ENCODE data around the gene ST3GAL5.
A peak's percentile ranks its signal among the peaks of the same experiment; 100 is the strongest.
"Not testable (repeated sequence)": the region's sequence is repeated elsewhere in the genome, so short reads cannot be mapped to it uniquely, and the experiment has no call there.

ST3GAL5 gene

DNA sequence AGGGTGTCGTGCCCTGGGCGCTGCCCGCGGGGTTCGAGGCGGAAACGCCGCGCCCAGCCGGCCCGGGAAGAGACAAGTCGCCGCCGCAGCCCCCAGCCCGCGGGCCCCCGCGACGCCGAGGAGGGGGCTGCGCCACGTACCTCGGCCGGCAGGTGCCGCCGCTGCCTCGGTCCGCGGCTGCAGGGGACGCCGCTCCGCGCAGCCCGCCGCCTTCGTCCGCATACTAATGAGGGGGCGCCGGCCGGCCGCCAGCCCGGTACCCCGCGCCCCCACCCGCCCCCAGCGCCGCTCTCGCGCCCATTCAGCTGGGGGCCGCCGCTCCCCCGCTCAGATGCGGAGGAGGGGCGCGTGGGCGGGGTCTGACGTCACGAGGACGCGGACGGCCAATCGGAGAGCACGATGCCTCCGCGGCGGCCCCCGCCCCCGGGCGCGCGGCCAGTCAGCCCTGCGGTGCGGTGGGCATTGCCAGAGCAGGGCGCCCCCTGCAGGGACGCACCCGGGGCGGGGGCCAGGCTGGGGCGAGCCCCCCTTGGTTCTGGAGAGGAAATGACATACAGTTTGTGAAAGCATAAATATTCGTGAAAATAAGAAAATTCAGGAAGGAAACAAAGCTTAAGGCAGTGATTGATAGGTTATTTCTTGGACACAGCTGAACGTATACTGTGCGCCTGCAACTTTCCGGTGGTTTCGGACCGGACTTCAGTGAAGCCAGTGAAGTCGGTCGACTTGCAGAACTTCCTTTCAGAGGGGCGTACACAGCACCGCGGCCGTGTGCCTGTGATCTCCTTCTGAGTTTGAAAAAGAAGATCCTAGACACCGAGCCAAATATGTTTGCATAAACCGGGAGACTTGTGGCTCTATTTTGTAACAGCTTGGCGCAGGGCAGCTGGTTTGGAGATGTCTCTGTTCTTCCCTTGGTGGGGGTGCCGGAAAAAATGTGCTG is at the start of gene ST3GAL5:
TSS of gene ST3GAL5 (minus strand) at position 307 of the 943 bp plus-strand sequence. CDS start at position 222, 85 bp downstream.
- DNase-seq, result peak; percentile 92

DNA sequence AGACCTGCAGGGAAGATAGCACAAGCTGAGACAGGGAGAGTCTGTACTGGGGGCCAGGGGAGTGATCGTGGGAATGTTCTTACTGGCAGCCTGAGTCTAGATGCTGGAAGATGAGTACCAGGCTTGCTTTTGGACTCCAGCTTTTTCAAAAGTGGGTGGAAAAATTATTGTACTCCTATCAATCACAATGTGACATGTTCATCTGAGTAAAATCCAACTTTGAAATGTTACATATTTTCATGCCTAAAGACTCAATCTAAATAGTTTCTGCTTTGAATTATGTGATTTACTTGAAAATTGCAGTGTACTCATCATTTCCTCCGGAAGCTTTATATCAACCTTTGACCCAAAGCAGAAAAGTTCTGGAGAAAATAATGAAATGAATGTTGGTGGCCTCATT is 49.7 kb upstream of the ST3GAL5 start:
- DNase-seq, result no peak

DNA sequence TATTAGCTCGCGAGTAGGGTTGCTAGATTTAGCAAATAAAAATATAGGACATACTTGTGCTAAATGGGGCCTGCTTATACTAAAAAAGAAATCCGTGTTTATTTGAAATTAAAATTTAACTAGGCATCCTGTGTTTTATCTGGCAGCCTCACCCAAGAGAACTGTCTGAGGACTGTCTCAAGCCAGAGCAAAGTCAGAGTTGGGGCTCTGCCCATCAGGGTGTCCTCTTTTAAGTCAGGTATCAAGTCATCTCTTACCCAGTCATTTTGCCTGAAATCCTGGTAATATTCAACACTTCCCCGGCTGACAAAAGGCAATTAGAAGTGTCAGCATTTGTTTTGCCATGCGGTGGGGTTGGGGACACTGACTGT is 48.3 kb upstream of the ST3GAL5 start:
- no peak for DNase-seq

DNA sequence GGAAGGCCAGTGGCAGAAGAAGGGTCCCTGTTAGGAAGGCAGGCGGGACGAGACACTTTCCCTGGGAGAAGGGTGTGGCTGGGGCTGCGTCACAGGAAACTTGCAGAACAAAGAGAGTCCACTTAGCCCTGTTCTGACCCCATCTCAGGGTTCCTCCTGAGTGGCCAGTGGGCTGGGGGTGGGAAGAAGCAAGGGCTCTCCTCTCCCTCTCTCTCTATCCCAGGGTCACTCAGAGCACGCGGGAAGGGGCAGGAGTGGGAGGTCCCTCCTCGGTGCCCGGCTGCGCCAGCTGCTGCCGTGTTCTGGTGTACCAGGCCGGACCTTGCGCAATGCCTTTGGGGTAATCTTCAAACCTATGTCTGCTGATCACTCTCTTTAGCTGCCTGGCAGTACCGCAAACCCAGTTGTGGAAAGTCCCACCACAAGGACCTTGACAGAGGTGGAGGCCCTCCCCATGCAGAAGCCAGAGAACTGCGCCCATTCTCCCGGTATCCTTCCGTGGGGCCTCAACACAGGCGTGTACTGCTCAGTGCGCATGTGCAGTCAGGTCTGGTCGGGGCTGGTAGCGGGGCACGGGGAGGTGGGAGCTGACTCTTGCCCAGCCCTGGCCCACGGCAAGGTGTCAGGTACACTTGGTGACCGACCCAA is 47.8 kb upstream of the ST3GAL5 start:
- DNase-seq, result no peak

DNA sequence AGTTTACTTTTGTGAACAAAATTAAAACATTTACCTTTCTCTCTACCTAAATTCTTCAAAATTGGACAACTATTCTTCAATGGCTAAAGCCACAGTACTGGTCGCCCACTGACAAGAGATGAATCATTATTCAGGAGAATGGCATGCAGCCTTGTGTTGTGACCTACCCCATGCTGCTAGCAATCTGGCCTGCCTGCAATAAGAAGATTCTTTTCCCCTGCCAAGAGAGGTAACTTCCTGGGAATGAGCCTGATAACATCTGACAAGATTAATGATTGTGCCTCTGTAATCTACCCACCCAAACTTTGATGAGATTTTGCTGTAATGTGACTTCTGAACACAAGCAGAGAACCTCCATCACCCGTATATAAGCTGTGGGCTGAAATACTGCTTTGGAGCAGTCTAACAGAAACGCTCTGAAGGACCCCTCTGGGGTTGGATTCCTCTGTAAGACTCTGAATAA is 47.0 kb upstream of the ST3GAL5 start:
- DNase-seq, result peak; percentile 53

DNA sequence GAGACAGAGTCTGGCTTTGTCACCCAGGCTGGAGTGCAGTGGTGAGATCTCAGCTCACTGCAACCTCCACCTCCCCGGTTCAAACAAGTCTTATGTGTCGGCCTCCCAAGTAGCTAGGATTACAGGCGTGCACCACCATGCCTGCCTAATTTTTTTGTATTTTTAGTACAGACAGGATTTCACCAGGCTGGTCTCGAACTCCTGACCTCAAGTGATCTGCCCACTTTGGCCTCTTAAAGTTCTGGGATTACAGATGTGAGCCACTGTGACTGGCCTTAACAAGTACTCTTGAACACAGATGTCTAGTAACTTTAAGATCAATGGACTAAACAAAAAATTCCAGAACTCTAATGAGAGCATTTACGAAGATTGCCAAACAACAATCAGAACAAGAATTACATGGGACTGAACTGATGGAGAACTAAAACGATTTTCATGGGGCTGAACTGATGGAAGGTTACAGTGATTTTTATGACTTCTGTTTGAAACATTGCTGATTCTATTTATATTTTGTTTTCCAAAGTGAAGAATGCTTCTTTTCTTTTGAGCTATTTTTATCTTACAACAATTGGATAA is 46.5 kb upstream of the ST3GAL5 start:
- DNase-seq, result no peak

DNA sequence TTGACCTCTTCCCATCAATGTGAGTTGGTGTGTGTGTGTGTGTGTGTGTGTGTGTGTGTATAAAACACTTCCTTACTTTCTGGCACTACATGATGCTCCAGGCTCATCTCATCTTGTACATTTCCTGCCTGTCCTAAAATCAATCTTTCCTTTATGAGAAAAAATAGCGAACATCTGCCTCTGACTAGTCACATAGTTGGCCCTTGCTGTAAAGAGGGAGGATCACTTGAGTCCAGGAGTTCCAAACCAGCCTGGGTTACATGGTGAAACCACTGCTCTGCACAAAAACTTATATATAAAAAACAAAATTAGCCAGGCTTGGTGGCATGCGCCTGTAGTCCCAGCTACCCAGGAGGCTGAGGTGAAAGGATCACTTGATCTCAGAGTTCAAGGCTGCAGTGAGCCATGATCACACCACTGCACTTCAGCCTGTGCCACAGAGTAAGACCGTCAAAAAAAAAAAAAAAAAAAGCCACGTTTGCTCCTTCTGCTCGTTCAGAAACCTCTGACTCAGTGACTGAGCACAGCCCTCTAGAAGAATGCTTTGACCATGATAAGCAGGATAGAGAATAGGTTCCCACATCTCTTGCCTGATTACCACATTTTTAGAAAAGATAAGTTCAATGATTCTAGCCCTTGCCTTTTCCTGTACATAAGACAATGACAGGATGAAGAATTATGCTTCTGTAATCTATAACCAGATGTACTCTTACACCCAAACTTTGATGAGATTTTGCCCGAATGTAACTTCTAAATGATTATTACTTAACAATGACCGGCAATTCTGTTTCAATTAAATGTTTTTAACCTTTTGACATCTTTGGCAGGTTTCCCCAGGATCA is 45.2 kb upstream of the ST3GAL5 start:
- no peak for DNase-seq

DNA sequence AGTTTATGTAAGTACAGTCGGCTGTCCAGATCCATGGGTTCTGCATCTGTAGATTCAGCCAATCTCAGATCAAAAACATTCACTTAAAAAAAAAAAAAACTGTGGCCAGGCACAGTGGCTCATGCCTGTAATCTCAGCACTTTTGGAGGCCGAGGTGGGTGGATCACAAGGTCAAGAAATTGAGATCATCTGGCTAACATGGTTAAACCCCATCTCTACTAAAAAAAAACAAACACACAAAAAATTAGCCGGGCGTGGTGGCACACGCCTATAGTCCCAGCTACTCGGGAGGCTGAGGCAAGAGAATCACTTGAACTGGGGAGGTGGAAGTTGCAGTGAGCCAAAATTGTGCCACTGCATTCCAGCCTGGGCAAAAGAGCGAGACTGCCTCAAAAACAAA is 42.4 kb upstream of the ST3GAL5 start:
- not testable (repeated sequence) for DNase-seq

DNA sequence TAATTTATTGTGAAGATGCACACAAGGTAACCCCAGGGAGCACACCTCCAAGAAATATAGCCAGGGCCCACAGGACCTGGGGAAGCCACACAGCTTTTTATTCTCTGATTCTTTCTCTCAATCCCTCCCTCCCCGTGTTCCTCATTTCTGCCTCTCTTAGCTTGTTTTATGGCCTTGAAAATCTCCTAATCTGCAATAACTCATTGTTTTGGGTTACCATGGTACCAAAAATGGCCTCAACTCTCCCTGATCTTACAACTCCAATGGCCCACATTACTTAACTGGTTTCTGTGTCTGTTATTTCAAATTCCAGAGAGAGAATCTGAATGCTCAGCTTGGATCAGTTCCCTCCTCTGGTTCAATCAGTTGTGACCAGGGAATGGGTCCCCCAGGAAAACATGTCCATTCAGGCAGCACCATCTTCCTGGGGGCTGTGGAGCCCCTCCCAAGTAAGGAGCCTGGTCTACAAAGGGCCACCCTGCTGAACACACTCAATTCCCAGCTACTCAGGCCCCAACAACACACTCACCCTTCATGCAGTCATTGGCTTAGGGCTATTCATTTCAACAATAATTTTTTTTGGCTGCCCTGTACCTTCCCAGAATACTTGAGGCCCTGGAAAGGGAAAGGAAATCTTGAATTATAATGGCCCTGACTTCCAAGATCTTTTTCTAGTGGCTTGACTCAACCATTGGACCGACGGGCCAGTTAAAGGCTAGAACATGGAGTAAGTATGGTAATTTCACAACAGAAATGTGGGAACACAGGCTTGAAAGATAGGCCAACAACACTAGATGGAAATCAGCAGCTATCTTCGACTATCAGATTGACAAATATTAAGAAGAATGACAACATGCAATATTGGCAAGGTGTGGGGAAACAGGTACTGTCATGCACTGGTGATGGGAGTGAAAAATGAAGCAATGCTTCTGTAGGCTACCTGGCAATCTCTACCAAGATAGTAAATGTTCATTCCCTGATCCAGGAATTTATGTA is 41.6 kb upstream of the ST3GAL5 start:
- no peak for DNase-seq

DNA sequence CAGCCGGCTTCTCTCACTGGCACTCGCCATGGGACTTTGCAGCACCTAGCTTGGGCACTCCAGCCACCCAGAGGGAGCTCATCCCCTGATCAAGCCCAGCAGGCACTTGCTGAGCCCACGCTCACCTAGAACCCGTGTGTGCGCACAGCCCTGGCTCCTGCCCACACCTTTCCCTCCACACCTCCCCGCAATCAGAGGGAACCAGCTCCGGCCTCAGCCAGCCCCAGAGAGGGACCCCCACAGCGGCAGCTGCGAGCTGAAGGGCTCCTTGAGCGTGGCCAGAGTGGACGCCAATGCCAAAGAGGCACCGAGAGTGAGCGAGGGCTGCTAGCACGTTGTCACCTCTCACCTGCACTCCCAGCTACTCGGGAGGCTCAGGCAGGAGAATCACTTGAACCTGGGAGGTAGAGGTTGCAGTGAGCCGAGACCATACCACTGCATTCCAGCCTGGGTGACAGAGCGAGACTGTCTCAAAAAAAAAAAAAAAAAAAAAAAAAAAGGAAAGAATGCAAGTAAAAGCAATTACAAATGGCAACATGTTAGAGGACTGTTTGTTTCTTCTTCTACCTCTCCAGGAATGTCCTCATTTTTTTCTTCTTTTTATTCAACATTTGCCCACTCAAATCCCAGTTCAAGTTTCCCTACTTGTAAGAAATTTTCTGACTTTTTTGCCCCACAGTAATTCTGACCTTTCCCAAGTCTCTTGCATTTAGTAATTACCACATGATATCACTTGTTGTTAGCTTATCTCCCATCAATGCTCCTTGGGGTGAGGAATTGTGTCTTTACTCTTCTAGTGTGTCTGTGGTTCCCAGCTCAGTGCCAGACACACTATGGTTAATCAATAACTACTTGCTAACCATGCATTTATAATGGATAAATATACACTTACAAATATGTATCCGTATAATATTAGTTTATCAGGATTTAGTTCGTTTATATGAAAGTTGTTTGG is 40.6 kb upstream of the ST3GAL5 start:
- no peak for DNase-seq

DNA sequence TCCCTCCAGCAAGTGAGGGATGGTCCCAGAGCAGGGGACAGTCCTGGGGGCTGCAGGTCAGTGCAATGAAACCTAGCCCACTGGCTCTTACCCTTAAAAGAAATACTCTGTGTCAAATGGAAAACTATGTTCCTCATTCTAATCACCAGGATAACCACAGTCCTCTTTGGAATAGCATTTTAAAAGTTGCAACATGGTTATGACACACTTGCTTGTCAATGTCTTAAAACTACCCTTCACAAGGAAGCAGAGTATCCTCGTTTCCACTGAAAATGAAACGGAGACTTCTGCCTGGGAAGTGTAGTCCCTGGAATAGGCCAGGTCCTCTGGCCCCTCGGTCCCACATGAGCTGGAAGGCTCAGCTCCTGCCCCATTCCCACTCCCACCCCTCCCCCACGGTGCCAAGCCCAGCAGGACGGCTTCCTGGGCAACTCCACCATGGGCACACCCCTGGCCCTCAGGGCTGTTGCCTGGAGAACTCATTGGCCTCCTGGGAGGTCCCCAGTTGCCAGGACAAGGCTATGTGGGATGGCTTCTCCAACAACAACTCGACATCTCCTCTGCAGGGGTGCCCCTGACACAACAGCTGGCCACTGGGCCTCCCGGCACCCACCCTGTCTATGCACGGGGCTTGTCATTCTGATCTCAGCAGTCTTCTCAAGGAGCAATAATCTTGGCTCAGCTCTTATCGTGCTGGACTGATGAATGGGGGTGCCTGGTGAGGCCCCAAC is 38.3 kb upstream of the ST3GAL5 start:
- DNase-seq, result no peak

DNA sequence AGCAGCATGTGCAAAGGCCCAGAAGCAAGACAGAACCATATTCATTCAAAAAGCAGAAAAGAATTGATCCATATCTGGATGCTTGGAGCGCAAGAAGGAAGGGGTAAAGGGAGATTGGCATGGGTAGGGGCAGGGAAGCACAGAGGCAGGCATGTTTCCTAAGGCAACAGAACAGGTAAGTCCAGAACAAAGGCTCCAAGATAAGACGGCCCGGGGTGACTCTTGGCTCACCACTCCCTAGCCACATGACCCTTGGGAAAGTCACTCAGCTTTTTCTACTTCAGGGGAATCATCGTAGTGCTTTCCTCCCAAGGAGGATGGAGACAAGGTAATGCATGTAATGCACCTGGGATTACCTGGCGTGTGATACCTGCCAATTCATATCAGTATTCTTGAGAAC is 37.7 kb upstream of the ST3GAL5 start:
- DNase-seq, result no peak

DNA sequence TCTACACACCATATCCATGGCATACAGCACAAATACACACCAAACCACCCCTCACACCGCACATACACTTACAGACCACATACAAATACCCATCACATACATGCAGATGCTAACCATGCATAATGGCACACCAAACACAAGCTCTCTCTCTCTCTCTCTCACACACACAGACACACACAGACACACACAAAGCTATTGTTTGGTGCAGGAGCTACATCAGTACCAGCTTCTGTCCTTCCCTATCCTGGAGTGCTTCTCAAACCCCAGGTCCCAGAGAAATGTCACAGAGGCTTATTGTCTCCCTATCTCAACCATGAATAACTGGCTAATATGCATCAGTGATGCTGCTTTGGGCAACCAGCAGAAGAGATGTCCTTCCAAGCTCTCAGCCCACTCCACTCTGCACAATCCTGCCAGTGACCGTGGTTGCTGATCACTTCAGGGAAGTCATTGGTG is 36.5 kb upstream of the ST3GAL5 start:
- no peak for DNase-seq

DNA sequence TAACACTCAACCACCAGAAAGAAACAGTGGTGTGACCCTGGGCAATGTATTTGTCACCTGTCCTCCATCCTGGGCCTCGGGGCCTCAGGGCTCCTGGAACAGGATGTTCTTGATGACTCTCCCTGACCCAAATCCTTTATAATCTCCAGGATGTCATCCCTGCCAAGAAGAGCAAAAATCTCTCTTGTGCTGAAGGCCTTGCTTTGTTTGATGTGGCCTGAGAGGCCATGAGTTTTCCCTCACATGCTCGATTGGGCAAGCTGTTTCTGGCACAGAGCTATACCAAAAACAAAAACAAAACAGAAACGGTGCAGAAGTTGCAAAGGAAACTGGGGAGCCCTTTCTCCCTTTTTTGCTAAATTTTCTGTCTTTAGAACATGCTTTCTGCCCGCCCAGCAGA is 35.7 kb upstream of the ST3GAL5 start:
- no peak for DNase-seq

DNA sequence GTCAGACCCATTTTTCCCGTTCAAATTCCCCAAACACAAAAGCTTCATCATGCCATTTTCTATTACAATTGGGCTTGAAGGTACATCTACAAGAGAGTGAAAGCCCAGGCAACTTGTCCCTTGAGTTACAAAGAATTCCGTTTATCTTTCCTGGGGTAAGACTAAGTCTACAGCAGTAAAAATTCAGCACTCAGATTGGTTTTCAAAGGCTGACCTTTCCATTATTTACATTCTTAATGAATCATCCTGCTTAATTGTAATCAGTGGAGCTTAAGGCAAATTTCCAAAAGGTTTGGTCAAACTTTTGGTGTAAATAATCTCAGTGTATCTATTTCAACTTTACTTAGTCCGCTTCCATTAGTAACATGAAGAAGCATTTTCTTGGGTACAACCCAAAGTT is 33.4 kb upstream of the ST3GAL5 start:
- no peak for DNase-seq

DNA sequence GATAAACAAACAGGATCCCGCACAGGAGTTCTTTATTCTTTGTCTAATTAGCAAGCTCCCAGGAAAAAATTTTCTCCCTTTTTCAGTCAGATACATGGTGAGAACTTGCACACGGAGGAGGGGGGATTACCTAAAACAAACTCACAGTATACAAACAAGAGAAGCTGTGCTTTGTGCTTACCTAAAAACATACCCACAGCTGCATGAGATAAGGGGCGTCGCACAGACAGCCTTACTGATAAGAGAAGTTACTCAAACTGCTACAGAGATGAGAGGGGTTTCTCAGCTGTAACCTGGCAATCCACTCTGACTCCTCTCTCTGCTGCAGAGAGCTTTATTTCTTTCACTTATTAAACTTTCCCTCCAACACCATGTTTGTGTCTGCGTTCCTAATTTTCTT is 32.9 kb upstream of the ST3GAL5 start:
- DNase-seq, result no peak

DNA sequence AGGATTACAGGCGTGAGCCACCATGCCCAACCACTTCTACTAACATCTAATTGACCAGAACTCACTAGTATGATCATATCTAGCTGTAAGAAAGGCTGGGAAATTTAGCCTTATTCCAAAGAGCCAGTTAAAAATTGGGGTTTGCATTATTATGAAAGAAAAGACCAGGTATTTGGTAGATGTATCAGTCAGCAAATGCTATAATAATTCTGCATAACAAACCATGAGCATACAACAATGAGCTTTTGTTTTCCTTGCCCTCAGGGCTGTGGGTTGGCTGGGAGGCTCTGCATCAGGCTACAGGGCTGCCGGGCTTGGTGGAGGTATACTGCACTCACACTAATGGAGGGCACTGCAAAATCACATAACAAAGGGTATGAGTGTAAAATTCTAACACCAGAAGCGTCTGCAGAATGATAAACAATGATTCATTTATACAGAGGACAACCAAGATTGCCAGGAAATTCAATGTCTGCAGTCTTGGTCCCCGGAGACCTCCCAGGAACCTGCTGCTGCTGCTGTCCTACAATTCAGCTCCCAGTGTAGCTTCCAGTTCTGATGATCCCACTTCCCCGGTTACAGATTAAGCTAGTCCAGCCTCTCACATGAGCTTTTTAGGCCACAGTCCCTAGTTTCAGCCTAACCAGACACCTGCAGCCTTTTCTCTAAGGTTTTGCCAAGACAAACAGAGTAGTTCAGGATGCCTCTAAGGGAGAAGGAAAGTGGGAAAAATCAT is 32.2 kb upstream of the ST3GAL5 start:
- DNase-seq, result no peak

DNA sequence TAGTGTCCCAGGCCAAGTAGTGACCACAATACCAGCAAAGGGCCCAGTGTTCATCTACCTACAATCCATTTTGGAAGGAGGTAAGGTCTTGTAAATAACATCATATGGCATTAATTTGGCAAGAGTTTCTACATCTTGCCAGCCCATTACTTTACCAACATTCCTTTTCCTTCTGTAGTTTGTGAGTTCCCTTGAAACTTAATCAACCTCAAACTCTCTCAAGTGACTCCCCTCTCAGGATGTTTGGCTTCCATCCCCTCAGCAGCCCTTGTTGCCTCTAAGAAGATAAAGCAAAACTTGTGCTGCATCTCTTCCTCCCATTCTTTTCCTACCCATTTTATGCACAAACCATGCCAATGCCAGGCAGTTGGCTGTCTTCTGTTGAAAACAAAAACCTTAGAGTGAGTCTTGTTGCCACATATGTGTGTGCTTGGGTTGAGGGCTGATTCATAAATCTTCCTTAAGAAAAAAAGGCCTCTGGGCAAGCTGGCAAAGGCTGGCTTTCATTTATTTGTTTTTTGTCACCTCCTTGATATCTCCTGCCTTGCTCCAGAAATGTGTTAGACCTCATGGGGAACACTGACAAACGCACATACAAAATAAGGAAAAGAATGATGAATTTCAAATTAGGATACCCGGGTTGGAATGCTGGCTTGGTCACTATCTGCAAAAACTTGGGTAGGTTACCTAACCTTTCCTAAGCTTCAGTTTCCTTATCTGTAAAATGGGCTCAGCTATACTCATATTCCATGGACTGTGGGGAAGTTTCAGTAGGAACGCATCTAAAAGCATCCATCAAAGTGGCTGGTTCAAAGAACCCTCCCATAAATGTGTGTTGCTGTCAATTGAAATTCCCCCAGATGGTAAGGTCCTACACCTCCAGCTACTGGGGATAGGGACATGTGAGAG is 29.4 kb upstream of the ST3GAL5 start:
- no peak for DNase-seq
